Right forelimb (tissue), 1 donor: ENCODE measurements around the gene ABCA7.
A peak's percentile ranks its signal among the peaks of the same experiment; 100 is the strongest.

Experiments used
- DNase-seq: peaks from one replicate; pipeline ENCODE4 v3.0.0-alpha.2; 2018

Gene ABCA7

DNA sequence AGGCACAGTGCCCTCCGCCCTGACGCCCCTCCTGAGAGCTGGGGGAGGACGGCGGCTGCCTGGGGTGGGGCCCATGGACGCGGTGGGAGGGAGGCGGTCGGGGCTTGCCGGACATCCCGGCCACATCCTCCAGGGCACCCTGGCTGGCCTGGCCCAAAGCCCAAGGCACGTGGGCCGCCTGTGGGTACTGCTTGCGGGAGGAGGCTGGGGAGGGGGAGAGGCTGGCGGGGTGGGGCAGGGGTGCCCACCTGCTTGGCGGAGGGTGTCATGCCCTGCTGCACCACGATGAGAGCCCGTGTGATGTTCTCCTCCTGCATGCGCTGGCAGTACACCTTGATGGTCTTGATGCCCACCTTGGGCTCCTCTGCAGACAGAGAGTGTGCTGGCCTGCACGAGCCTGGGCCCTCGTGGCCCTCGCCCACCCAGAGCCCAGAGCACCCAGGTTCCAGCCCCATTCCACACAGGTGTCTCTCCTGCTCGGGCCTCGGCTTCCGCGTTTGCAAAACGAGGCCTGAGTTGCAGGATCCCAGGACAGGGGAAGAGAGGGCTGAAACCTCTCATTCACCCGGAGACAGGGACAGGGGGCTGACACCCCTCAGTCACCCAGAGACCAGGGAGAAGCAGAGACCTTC, 51.8 kb downstream of the ABCA7 start:
- no peak for DNase-seq

DNA sequence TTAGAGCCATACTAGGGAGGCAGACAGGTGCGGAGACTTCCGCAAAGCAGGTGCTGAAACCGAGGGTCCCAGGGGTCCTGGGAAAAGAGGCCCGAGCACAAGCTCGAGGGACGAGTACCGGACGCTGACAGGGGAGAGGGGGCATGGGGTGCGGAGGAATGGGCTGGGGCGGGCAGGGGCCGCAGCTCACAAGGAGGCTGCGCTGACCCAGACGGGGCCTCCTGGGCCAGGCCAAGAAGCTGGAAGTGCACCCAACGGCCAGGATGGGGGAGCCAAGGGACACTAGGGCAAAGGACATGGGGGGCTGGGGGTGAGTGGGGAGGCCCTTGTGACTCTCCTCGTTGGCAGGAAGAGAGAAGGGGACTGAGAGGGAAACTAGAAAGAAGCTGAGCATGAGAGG, 53.4 kb downstream of the ABCA7 start:
- no peak for DNase-seq

DNA sequence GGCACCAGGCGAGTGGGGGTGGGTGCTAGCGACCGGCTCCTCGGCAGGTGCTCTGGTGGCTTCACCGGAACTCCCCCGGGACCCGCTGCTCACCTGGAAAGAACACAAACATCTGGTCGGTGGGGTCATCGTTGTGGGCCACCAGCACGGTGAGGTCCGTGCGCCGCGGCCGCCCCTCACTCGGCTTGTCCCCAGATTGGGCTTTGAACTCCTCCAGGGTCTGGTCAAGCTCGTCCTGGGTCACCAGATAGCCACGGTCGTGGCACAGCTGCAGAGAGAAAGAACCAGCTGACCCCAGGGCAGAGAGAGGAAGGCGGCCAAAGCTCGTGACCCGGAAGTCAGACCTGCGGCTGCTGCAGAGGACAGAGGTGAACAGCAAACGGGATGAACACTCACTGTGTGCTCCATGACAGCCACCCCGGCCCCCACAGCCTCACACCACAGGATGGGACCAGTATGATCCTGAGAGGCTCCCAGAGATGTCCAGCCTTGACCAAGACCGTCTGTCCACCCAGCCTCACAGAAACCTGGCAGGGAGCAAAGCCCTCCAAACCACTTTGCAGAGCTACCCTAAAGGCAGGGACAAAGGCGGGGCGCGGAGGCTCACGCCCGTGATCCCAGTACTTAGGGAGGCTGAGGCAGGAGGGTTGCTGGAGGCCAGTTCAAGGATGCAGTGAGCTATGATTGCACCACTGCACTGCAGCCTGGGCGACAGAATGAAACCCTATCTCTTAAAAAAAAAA, 54.1 kb downstream of the ABCA7 start:
- no peak for DNase-seq

DNA sequence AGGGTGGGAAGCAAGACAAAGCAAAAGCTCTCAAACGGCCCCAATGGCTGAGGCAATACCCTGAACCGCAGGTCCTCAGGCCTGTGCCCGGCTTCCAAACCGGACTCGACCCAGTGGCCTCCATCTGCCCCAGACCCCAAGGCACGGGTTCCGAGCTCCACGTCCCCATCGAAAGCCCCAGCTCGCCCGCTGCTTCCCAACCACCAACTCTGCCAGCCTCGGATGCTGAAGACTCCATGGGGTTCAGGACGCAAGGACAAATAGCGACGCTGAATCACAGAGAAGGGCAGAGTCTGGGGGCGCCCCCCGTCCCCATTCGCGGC, 54.7 kb downstream of the ABCA7 start:
- DNase-seq: no peak

DNA sequence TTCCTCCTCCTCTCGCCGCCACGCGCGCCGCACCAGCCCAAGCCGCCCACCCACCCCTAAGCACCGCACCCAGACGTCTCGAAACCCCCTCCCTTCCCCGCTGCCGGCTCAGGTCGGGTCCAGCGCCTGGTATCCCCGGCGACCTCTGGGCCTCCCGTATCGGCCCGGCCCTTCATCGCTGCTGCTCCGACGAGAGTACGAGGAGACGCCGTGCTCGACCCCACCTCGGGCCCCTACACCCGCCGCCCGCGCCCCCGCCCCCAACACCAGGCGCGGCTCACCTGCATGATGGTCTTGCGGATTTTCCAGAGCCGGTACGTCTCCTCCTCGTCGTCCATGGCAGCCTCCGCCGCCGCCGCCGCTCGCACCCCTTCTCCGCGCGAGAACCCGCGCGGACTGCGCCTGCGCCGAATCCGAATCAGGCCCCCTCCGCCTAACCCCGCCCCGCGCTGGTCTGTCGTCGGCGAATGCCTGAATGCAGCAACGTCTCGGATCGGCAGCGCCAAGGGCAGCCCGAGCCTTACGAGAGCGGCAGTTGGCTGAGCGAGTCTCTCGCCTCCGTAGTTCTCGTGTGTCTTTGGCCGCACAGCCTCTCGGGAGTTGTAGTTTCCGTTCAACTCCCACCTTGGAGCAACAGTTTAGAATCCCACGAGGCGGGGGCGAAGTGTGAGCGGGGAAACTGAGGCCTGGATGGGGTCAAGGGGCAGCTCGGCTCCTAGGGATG, 55.2 kb downstream of the ABCA7 start, which contains the start of gene POLR2E:
Gene POLR2E, minus strand, starts transcription at position 398 of the 724 bp plus-strand sequence. Its CDS starts 60 bp downstream, at position 338.
- DNase-seq: peak; percentile 99

DNA sequence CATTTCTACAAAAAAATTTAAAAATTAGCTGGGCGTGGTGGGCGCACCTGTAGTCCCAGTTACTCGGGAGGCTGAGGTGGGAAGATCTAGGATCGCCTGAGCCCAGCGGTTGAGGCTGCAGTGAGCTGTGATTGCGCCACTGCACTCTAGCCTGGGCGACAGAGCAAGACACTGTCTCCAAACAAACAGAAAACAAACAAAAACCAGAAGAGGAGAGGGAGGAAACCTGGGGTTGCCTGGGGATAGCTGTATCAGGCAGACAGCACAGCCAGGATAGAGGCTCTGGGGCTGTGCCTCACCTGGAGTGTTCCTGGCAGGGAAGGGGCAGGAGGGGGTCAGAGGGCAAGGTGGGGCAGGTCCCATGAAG, 57.9 kb downstream of the ABCA7 start:
- no peak for DNase-seq

DNA sequence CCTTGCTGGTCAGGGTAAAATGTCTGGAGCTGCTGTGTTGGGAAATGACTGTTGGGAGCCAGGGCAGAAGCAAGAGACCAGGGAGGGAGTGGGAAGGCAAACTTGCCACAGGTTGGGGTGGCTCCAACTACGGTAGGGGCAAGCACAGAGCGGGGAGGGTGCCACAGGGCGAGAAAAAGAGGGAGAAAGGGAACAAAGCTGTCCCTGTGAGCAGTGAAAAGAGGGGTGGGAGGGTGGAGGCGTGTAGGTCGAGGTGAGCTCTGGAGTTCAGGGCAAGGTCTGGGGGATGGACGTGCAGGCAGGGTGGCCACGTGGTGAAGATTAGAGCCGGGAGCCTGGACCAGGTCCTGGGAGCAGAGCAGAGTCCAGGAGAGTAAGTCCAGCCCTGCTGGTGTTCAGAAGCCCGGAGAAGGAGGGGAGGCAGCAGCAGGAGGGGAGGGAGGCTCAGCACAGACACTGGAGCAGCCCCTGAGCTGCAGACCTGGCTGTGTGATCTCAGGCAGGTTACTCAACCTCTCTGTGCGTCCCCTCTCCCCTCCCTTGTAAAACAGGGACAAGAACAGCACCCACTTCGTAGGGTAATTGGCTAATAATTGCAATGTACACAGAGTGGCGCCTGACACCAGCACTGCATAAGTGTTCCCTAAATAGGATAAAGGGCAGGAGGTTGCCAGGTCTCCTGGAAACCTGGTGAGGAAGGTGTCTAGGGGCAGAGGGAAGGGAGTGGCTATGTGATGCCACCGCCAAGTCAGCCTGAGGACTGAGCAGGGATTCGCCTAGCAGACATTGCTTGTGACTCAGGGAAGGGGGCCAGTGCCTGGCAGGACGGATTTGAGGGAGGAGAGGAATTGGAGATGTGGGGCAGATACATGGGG, 58.5 kb downstream of the ABCA7 start:
- DNase-seq: no peak

DNA sequence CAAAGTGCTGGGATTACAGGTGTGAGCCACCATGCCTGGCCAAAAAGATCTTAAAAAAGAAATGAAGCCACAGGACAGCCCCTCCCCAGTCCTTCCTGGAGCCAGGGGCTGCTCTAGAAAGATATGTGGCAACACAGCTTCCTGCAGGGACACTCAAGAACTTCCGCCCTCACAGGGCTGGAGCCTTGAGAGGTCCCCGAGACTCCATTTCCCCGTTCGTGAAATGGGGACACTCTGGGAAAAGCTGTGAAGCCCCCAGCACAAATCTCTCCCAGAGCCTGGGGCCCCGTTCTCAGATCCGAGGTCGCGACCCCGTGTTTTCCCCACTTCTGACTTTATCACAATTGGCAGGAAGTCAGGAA, 61.4 kb downstream of the ABCA7 start:
- DNase-seq: no peak

DNA sequence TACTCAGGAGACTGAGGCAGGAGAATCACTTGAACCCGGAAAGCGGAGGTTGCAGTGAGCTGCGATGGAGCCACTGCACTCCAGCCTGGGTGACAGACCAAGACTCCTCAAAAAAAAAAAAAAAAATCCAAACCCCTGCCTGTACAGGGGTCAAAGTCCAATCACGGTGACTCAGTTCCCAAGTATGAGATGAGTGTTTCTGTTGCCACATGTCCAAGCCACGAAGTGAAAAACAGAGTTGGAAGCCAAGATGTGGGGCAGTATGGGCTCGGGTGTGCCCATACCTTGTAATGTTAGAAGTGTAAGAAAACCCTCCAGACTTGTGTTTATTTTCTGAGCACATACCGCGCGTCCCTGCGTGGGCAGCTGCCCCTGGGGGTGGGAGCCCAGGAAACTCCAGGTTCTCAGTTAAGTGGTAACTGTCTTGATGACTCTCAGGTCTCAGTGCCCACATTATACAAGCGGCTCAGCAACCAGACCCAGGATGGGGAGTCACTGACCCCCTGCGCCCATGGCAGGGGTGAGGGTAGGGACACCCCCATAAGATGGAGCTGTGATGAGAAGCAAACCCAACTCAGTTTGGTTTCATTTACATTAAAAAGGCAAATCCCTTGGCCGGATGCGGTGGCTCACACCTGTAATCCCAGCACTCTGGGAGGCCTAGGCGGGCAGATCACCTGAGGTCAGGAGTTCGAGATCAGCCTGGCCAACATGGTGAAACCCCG, 62.7 kb downstream of the ABCA7 start:
- DNase-seq: no peak

DNA sequence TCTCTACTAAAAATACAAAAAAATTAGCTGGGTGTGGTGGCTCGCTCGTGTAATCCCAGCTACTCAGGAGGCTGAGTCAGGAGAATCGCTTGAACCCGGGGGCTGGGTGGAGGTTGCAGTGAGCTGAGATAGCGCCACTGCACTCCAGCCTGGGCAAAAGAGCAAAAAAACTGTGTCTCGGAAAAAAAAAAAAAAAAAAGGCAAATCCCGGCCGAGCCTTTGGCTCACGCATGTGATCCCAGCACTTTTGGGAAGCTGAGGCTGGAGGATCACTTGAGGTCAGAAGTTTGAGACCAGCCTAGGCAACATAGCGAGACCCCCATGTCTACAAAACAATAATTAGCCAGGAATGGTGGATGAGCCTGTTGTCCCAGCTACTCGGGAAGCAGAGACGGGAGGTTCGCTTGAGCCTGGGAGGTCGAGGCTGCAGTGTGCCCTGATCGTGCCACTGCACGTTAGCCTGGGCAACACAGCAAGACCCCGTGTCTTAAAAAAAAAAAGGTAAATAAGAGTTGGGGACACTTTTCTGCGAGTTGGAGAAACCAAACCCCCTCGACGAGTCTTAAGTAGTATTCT, 63.3 kb downstream of the ABCA7 start:
- no peak for DNase-seq

DNA sequence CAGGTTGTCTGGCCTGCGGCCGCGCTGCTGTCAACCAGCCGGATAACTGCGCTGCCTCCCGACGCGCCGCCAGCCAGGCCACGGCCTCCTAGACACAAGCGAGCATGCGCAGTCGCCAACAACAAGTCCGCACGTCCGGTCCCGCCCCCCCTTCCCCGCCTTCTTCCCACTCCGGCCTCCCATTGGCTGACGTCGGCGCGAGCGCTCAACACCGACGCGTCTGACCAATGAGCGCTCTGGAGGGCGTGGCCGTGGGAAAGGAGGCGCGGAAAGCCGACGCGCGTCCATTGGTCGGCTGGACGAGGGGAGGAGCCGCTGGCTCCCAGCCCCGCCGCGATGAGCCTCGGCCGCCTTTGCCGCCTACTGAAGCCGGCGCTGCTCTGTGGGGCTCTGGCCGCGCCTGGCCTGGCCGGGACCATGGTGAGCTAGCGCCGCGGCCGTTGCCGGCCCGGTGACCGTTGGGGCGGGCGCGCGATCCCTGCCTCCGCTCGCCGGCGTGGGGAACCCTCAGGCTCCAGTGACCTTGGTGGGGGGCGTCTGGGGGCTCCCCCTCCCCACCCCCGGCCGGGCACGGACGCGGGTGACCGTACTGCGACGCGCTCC, 63.9 kb downstream of the ABCA7 start, which contains the start of gene GPX4:
Gene GPX4, plus strand, starts transcription at position 287 of the 603 bp plus-strand sequence. Its CDS starts 50 bp downstream, at position 337.
- peak; percentile 99 for DNase-seq

DNA sequence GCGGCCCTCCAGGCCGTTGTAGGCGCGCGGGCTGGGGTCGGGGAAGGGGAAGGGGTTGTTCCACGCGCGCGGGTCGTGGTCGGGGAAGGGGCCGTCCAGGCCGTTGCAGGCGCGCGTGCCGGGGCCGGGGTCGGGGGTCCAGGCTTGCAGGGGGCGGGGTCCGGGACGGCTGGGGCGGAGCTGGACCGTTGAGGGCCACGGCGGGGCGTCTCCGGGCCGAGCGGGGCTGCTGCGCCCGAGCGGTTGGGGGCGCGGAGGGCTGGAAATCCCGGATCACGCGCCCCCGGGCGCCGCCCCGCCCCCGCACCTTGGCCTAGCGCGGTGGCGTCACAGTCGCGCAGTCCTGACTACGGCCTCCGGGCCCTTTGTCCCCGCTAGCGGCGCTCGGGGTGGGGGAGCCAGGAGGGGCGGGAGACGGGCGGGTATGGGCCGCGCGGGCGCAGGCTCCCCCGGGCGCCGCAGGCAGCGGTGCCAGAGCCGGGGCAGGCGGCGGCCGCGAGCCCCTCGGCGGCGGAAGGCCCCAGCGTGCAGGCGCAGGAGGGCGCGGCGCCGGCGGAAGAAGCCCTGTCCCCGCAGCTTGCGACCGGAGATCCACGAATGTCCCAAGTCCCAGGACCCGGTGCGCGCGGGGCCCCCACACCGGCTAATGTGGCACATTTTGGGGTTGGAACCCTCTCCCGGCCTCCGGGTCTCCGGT, 64.6 kb downstream of the ABCA7 start:
- peak; percentile 75 for DNase-seq

DNA sequence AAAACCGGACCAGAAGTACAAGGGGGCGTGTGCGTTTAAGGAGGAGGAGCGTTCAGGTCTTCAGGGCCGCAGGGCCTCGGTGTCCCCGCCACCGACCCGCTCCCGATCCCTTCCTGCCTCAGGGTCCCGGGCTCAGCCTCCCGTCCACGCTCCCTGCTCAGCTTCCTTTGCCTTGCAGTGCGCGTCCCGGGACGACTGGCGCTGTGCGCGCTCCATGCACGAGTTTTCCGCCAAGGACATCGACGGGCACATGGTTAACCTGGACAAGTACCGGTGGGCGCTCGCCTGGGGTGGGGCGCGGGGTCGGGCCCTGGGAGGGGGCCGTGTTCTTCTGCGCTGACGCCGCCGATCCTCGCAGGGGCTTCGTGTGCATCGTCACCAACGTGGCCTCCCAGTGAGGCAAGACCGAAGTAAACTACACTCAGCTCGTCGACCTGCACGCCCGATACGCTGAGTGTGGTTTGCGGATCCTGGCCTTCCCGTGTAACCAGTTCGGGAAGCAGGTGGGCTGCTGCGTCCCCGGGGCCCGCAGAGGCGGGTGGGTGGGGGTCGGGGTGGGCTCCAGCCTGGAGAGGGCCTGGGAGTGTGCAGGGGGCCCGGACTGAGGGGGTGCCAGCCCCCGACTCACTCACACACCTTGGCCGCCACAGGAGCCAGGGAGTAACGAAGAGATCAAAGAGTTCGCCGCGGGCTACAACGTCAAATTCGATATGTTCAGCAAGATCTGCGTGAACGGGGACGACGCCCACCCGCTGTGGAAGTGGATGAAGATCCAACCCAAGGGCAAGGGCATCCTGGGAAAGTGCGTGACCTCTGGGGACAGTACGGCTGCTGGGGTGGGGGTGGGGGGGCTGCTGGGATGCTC, 65.3 kb downstream of the ABCA7 start:
- DNase-seq: no peak

DNA sequence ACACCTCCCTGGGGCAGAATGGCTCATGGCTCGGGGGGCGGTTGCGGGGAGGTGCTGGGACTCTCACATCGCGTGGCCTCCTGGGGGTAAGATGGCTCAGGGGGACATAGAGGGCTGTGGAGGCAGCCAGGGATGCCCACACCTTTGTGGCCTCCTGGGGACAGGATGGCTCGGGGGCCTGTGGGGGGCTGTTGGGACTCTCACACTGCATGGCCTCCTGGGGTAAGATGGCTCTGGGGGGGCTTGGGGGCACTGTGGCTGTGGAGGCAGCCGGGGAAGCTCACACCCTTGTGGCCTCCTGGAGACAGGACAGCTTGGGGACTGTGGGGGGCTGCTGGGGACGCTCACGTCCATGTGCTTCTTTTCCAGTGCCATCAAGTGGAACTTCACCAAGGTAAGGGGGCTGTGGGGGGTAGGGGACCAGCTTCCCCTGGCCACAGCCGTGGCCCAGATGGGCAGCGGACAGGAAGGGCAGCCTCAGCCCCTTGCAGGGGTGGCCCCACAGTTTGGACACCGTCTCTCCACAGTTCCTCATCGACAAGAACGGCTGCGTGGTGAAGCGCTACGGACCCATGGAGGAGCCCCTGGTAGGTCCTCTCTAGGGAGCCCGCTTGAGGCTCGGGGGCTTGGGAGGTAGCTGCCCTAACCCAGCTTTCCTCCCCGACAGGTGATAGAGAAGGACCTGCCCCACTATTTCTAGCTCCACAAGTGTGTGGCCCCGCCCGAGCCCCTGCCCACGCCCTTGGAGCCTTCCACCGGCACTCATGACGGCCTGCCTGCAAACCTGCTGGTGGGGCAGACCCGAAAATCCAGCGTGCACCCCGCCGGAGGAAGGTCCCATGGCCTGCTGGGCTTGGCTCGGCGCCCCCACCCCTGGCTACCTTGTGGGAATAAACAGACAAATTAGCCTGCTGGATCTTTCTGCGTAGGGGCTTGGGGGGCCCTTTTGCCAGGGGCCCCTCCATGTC, 66.2 kb downstream of the ABCA7 start:
- no peak for DNase-seq

DNA sequence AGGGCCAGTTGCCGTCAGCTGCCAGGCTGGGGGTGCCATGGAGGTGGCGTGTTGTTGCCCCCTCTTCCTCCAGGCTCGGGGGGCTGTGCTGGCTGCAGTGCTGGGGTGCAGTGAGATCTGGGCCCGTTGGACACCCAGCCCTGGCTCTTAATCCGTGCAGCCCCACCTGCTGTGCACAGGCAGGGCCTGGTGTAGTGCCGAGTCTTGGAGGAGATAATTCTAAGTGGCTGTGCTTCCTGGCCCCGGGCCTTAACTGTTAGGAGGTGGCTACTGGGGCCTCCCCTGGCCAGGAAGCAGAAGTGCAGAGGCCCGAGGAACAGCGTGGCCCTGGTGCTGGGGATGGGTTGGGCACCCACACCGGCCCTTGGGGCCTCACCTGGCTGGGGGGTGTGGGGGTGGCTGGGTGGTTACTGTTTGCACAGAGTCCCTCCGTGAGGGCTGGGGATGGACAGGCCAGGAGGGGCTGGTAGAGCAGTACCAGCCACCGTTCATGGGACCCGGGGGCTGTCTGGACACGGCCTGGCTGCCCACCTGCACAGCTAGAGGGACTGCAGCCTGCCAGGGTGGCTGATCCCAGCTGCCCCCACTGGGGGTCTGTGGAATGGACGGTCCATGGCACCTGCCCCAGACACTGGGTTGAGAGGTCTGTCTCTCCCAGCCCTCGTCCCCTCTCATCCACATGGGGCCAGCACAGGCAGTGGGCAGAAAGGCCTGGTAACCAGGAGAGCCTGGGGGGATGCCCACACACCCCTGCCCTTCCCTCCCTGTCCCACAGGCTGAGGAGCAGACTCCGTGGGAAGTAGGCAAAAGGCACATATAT, 67.1 kb downstream of the ABCA7 start:
- no peak for DNase-seq

DNA sequence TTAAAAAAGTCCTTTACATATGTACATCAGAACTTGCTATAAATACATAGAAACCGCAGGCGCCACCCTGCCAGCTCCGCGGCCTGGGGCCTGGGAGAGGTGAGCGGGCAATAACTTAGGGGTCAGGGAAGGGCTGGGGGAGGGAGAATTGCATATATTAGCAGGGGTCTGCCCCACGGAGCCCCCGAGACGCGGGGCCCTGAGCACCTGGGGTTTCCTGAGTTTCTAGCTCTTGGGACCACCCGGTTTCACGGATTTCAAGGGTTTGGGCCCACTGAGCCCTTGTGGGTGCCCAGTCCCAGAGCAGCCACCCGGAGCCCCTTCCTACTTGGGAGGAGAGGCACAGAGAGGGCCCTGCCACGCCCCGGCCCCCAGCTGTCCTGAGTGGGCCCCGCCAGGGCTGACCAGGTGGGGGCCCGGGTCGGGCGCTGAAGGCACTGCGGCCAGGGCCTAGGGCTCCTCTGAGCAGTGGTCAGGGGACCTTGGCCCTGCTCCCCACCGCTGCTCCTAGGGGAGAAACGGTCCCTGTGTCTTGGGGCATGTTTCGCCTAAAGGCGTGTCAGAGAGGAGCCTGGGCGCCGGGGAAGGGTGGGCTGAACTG, 67.9 kb downstream of the ABCA7 start:
- no peak for DNase-seq
